ENCODE results near the gene CNTNAP1. TPM values are rescaled to one million over a fixed set of nuclear protein-coding genes. Genes with fewer than 3 reads are reported as not detected.
A peak's percentile ranks its signal among the peaks of the same experiment; 100 is the strongest.

The CNTNAP1 gene
- total RNA-seq, 1 experiment from 2014 or later, result 7.7 TPM

DNA sequence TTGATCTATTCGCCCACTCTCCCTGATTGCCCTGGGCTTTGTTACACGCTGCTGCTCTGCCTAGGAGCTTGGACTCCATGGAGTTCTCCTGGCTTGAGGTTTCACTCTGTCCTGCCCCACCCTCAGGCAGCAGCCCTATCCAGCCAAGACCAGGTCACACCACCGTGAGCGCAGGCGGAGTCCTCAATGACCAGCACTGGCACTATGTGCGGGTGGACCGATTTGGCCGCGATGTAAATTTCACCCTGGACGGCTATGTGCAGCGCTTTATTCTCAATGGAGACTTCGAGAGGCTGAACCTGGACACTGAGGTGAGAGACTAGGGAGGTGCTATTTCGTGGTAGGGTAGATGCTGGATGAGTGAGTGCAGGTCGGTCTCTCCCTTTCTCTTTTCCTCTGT lies 3.5 kb downstream of the CNTNAP1 start:
- Histone ChIP-seq H4K20me1 (ENCODE audit: control insufficient read depth, insufficient read depth, insufficient read length) (no peaks in the 10 kb centered on the region), H3K27ac (ENCODE audit: insufficient read length, low read depth, low read length) (no peak overlapping the region), H2AFZ (ENCODE audit: low read length) (no peak overlapping the region), H3K4me1 (ENCODE audit: insufficient read depth, low read length) (no peaks in the 10 kb centered on the region; the same call in 1 of the 2 replicates), H2AK5ac (ENCODE audit: insufficient read length, low read length) (no peak overlapping the region), H2BK20ac (ENCODE audit: low read depth, low read length, poor library complexity, severe bottlenecking) (no peak overlapping the region), H3K79me1 (ENCODE audit: insufficient read depth, low read depth, low read length, poor library complexity, severe bottlenecking) (no peaks in the 10 kb centered on the region), H2BK12ac (ENCODE audit: insufficient read length, low read depth, low read length) (no peak overlapping the region), H3K14ac (ENCODE audit: insufficient read depth, low read length) (no peak overlapping the region), H2BK120ac (ENCODE audit: low read depth, low read length, poor library complexity, severe bottlenecking) (no peak overlapping the region), H4K91ac (ENCODE audit: insufficient read length, low read depth, low read length) (no peak overlapping the region), H3K27me3 (ENCODE audit: insufficient read depth, low read length) (no peaks in the 10 kb centered on the region; the same call in 1 of the 2 replicates), H3K4ac (ENCODE audit: low read depth, low read length) (no peak overlapping the region), H4K8ac (replicated peaks; ENCODE audit: insufficient read length, low read depth, low read length) (no peak overlapping the region), H4K5ac (ENCODE audit: insufficient read length, low read depth, low read length) (no peak overlapping the region), H3T11ph (ENCODE audit: low read length) (no peak overlapping the region), H3K79me2 (ENCODE audit: insufficient read depth, low read length) (no peaks in the 10 kb centered on the region), H3K4me2 (ENCODE audit: insufficient read depth, insufficient read length, low read length) (no peak overlapping the region), H3K18ac (ENCODE audit: insufficient read length, low read depth, low read length) (no peak overlapping the region), H3K9me3 (ENCODE audit: control insufficient read depth, low read depth, low read length) (no peaks in the 10 kb centered on the region), H3K56ac (ENCODE audit: insufficient read length, low read depth, low read length) (no peak overlapping the region), H3K23me2 (ENCODE audit: insufficient read length, low read depth, low read length, poor library complexity, severe bottlenecking) (peaks cover 11% of the 10 kb centered on the region), H2BK5ac (ENCODE audit: insufficient read length, low read length) (no peak overlapping the region), H3K9ac (ENCODE audit: extremely low read depth, insufficient read length, low read length) (no peak overlapping the region), H3K23ac (ENCODE audit: insufficient read length, low read depth, low read length) (no peak overlapping the region), H2BK15ac (ENCODE audit: low read depth, low read length) (no peak overlapping the region)
- peaks cover 42% of the 10 kb centered on the region for H3K27me3 Mint-ChIP-seq (ENCODE audit: low read depth)
- H3K4me3 Mint-ChIP-seq, result no peak overlapping the region
- no peak overlapping the region for H3K27ac Mint-ChIP-seq
- TF ChIP-seq, protein P1, sequence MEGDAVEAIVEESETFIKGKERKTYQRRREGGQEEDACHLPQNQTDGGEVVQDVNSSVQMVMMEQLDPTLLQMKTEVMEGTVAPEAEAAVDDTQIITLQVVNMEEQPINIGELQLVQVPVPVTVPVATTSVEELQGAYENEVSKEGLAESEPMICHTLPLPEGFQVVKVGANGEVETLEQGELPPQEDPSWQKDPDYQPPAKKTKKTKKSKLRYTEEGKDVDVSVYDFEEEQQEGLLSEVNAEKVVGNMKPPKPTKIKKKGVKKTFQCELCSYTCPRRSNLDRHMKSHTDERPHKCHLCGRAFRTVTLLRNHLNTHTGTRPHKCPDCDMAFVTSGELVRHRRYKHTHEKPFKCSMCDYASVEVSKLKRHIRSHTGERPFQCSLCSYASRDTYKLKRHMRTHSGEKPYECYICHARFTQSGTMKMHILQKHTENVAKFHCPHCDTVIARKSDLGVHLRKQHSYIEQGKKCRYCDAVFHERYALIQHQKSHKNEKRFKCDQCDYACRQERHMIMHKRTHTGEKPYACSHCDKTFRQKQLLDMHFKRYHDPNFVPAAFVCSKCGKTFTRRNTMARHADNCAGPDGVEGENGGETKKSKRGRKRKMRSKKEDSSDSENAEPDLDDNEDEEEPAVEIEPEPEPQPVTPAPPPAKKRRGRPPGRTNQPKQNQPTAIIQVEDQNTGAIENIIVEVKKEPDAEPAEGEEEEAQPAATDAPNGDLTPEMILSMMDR (conservative IDR thresholded peaks at IDR 0.05), result no peak
- peak; percentile 33 for DNase-seq
- no peaks in the 10 kb centered on the region for H3K9me3 Mint-ChIP-seq
- WGBS (ENCODE audit: extremely low coverage, insufficient read length, low lambda C conversion rate), result no CpG with 5 or more reads among the region's 14 CpGs
- peaks cover 13 to 31% (median 18%) of the 10 kb centered on the region in 3 experiments for H3K36me3 Mint-ChIP-seq (ENCODE audit: insufficient read depth in 1 of 3, low read depth in 3 of 3)
- peaks cover 21 to 36% of the 10 kb centered on the region in 2 experiments for H3K4me1 Mint-ChIP-seq

Data from H9 (cell line).